HL-60 (cell line): ENCODE data around the gene DGKH.

ENCODE experiments used
- DNase-seq, 2 experiments: peaks; one replicate each; pipeline ENCODE4 v3.0.0-alpha.2; 2010 to 2020; ENCODE audit warnings: low read depth in 1 of 2, low spot score in 1 of 2
- H3K27ac ChIP-seq: fragments of 250-450 bp; sonication (Bioruptor Pico); replicated peaks from 2 replicates; pipeline ENCODE4 v1.5.1; 2020; ENCODE audit warnings: mild to moderate bottlenecking, moderate library complexity
- H3K27me3 ChIP-seq: fragments of 250-450 bp; sonication (Bioruptor Pico); 2 replicates; pipeline ENCODE4 v1.5.1; 2021; ENCODE audit warnings: mild to moderate bottlenecking, moderate library complexity; ENCODE audit not compliant: insufficient read depth, poor library complexity, severe bottlenecking
- H3K4me3 ChIP-seq: replicated peaks from 2 replicates; pipeline ENCODE4 v1.5.1; 2011; ENCODE audit warnings: mild to moderate bottlenecking, control low read depth, low read length; ENCODE audit not compliant: insufficient read depth
- CTCF ChIP-seq: IDR thresholded peaks from one replicate; pipeline ENCODE4 v1.5.1; 2011; ENCODE audit warnings: low read length, control low read depth, inconsistent platforms; ENCODE audit not compliant: insufficient read depth
- GABPA ChIP-seq: IDR thresholded peaks from 2 replicates; pipeline ENCODE4 v1.6.1; 2012; ENCODE audit warnings: low read depth
- POLR2AphosphoS5 ChIP-seq: IDR thresholded peaks from 2 replicates; pipeline ENCODE4 v1.6.1; 2012; ENCODE audit warnings: low read depth
- REST ChIP-seq: IDR thresholded peaks from 2 replicates; pipeline ENCODE4 v1.6.1; 2012; ENCODE audit warnings: low read depth; ENCODE audit not compliant: insufficient replicate concordance
- SPI1 ChIP-seq: IDR thresholded peaks from 2 replicates; pipeline ENCODE4 v1.6.1; 2012; ENCODE audit warnings: low read depth, mild to moderate bottlenecking, borderline replicate concordance

Gene DGKH

GRCh38 chr13:42071672-42072419, 23.4 kb downstream of the DGKH start:
- Histone ChIP-seq H3K27ac (no peak overlapping the region), H3K27me3 (no peaks in the 10 kb centered on the region), H3K4me3 (no peak overlapping the region)
- DNase-seq, result peak in 1 of 2 experiments; percentile 11
- TF ChIP-seq POLR2AphosphoS5, result no peak

- no peak for TF ChIP-seq REST
- Histone ChIP-seq H3K27me3 (no peaks in the 10 kb centered on the region), H3K4me3 (no peak overlapping the region), H3K27ac (no peak overlapping the region)
- no peak for DNase-seq
Observed at GRCh38 chr13:42073683-42074082, 25.2 kb downstream of the DGKH start.

GRCh38 chr13:42075517-42075916, 27.1 kb downstream of the DGKH start:
- Histone ChIP-seq H3K4me3 (no peak overlapping the region), H3K27me3 (no peaks in the 10 kb centered on the region), H3K27ac (no peak overlapping the region)
- no peak for TF ChIP-seq CTCF
- no peak for TF ChIP-seq REST
- TF ChIP-seq GABPA, result no peak
- TF ChIP-seq POLR2AphosphoS5, result no peak
- no peak for TF ChIP-seq SPI1
- no peak for DNase-seq

GRCh38 chr13:42076309-42076713, 27.9 kb downstream of the DGKH start:
- TF ChIP-seq CTCF, result no peak
- TF ChIP-seq POLR2AphosphoS5, result no peak
- no peak for TF ChIP-seq REST
- no peak for TF ChIP-seq GABPA
- TF ChIP-seq SPI1, result no peak
- no peak for DNase-seq

More at GRCh38 chr13:42076309-42076713, 27.9 kb downstream of the DGKH start:
- Histone ChIP-seq H3K27ac (no peak overlapping the region), H3K4me3 (no peak overlapping the region), H3K27me3 (no peaks in the 10 kb centered on the region)
